HL-60 (cell line): ENCODE data around the gene RPH3AL.

ENCODE experiments used
- DNase-seq, 2 experiments: peaks; one replicate each; pipeline ENCODE4 v3.0.0-alpha.2; 2010 to 2020; ENCODE audit warnings: low read depth in 1 of 2, low spot score in 1 of 2
- H3K27ac ChIP-seq: fragments of 250-450 bp; sonication (Bioruptor Pico); replicated peaks from 2 replicates; pipeline ENCODE4 v1.5.1; 2020; ENCODE audit warnings: mild to moderate bottlenecking, moderate library complexity
- H3K27me3 ChIP-seq: fragments of 250-450 bp; sonication (Bioruptor Pico); 2 replicates; pipeline ENCODE4 v1.5.1; 2021; ENCODE audit warnings: mild to moderate bottlenecking, moderate library complexity; ENCODE audit not compliant: insufficient read depth, poor library complexity, severe bottlenecking
- H3K4me3 ChIP-seq: replicated peaks from 2 replicates; pipeline ENCODE4 v1.5.1; 2011; ENCODE audit warnings: mild to moderate bottlenecking, control low read depth, low read length; ENCODE audit not compliant: insufficient read depth
- GABPA ChIP-seq: IDR thresholded peaks from 2 replicates; pipeline ENCODE4 v1.6.1; 2012; ENCODE audit warnings: low read depth
- POLR2AphosphoS5 ChIP-seq: IDR thresholded peaks from 2 replicates; pipeline ENCODE4 v1.6.1; 2012; ENCODE audit warnings: low read depth
- SPI1 ChIP-seq: IDR thresholded peaks from 2 replicates; pipeline ENCODE4 v1.6.1; 2012; ENCODE audit warnings: low read depth, mild to moderate bottlenecking, borderline replicate concordance
- TF ChIP-seq, protein P1 (sequence below): IDR thresholded peaks from one replicate; pipeline ENCODE4 v1.5.1; 2011; ENCODE audit warnings: low read length, control low read depth, inconsistent platforms; ENCODE audit not compliant: insufficient read depth
- TF ChIP-seq, protein P2 (sequence below): IDR thresholded peaks from 2 replicates; pipeline ENCODE4 v1.6.1; 2012; ENCODE audit warnings: low read depth; ENCODE audit not compliant: insufficient replicate concordance

RPH3AL gene

DNA sequence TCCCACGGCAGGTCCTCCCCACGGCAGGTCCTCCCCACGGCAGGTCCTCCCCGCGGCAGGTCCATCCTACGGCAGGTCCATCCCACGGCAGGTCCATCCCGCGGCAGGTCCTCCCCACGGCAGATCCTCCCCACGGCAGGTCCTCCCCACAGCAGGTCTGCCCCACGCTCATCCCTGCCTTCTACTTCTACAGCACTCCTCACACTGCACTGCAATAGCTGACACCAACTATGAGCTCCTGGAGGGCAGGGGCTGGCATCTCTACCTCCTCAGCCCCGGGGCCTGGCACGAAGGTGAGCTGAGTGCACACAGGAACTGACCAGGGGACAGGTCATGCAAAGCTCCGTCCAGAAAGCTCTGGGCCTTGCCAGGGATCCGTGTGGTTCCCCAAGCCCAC lies 45.3 kb downstream of the RPH3AL start:
- Histone ChIP-seq H3K4me3 (no peak overlapping the region), H3K27me3 (no peaks in the 10 kb centered on the region), H3K27ac (no peak overlapping the region)
- no peak for DNase-seq
- no peak for TF ChIP-seq SPI1
- no peak for TF ChIP-seq GABPA
- no peak for TF ChIP-seq POLR2AphosphoS5
- TF ChIP-seq, protein P1, sequence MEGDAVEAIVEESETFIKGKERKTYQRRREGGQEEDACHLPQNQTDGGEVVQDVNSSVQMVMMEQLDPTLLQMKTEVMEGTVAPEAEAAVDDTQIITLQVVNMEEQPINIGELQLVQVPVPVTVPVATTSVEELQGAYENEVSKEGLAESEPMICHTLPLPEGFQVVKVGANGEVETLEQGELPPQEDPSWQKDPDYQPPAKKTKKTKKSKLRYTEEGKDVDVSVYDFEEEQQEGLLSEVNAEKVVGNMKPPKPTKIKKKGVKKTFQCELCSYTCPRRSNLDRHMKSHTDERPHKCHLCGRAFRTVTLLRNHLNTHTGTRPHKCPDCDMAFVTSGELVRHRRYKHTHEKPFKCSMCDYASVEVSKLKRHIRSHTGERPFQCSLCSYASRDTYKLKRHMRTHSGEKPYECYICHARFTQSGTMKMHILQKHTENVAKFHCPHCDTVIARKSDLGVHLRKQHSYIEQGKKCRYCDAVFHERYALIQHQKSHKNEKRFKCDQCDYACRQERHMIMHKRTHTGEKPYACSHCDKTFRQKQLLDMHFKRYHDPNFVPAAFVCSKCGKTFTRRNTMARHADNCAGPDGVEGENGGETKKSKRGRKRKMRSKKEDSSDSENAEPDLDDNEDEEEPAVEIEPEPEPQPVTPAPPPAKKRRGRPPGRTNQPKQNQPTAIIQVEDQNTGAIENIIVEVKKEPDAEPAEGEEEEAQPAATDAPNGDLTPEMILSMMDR: no peak
- TF ChIP-seq, protein P2, sequence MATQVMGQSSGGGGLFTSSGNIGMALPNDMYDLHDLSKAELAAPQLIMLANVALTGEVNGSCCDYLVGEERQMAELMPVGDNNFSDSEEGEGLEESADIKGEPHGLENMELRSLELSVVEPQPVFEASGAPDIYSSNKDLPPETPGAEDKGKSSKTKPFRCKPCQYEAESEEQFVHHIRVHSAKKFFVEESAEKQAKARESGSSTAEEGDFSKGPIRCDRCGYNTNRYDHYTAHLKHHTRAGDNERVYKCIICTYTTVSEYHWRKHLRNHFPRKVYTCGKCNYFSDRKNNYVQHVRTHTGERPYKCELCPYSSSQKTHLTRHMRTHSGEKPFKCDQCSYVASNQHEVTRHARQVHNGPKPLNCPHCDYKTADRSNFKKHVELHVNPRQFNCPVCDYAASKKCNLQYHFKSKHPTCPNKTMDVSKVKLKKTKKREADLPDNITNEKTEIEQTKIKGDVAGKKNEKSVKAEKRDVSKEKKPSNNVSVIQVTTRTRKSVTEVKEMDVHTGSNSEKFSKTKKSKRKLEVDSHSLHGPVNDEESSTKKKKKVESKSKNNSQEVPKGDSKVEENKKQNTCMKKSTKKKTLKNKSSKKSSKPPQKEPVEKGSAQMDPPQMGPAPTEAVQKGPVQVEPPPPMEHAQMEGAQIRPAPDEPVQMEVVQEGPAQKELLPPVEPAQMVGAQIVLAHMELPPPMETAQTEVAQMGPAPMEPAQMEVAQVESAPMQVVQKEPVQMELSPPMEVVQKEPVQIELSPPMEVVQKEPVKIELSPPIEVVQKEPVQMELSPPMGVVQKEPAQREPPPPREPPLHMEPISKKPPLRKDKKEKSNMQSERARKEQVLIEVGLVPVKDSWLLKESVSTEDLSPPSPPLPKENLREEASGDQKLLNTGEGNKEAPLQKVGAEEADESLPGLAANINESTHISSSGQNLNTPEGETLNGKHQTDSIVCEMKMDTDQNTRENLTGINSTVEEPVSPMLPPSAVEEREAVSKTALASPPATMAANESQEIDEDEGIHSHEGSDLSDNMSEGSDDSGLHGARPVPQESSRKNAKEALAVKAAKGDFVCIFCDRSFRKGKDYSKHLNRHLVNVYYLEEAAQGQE: no peak

DNA sequence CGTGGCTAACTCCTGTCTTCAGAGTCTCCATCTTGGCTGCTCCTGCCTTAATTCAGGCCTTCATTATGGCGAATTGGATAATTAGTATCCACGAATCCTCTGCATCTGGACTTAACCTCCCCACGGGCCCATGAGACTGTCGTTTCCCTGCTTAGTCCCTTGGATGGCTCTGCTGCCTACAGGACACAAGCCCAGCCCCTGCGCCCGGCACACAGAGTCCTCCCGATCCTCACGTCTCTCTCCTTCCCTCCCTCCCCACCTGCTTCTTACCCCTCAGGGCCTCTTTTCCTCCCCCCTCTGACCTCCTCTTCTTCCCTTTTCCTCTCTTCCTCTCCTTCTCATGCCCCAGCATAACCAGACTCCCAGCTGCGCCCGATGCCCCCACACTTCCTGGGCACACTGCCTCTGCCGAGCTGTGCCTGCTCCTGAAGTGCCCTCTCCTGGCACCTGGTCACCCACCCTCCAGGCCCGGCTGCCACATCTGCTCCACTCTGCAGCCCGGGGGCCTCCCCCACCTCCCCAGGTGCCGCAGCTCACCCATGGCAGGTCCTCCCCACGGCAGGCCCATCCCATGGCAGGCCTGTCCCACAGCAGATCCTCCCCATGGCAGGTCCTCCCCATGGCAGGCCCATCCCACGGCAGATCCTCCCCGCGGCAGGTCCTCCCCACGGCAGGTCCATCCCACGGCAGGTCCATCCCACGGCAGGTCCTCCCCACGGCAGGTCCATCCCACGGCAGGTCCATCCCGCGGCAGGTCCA lies 45.9 kb downstream of the RPH3AL start:
- DNase-seq: no peak
- no peak overlapping the region for H3K27ac ChIP-seq
- H3K4me3 ChIP-seq: no peak overlapping the region
- no peaks in the 10 kb centered on the region for H3K27me3 ChIP-seq
- TF ChIP-seq, protein P1: no peak
- TF ChIP-seq, protein P2: no peak
- TF ChIP-seq POLR2AphosphoS5: no peak
- TF ChIP-seq SPI1: no peak
- no peak for TF ChIP-seq GABPA

DNA sequence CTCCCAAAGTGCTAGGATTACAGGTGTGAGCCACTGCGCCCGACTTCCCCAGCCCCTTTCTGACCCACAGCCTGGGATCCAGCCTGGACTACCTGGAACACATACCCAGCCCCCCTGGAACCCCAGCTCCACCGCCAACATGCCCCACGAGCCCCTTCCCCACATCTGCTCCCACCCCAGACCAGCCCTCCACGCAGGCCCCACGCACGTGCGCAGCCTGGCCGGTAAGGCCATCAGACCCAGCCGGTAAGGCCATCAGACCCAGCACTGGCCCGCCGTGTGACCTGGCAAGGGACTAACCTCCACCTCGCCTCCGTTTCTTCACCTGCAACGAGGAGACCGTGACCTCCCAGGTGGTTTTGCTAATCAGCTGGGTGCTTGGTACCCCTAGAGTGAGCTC lies 46.5 kb downstream of the RPH3AL start:
- Histone ChIP-seq H3K27ac (no peak overlapping the region), H3K27me3 (no peaks in the 10 kb centered on the region)

More for the DNA sequence above, 46.5 kb downstream of the RPH3AL start:
- TF ChIP-seq, protein P2: no peak
- TF ChIP-seq POLR2AphosphoS5: no peak
- TF ChIP-seq, protein P1: no peak
- TF ChIP-seq SPI1: no peak
- TF ChIP-seq GABPA: no peak
- no peak for DNase-seq
- no peak overlapping the region for H3K4me3 ChIP-seq
